Iris pigment epithelial cell (primary cell): Measurements from ENCODE around the gene DPPA2.
"Not testable (repeated sequence)": the region's sequence is repeated elsewhere in the genome, so short reads cannot be mapped to it uniquely, and the experiment has no call there.

Source experiments
- DNase-seq: peaks from one replicate; pipeline ENCODE4 v3.0.0-alpha.2; 2011; ENCODE audit warnings: low read depth

Gene DPPA2, protein sequence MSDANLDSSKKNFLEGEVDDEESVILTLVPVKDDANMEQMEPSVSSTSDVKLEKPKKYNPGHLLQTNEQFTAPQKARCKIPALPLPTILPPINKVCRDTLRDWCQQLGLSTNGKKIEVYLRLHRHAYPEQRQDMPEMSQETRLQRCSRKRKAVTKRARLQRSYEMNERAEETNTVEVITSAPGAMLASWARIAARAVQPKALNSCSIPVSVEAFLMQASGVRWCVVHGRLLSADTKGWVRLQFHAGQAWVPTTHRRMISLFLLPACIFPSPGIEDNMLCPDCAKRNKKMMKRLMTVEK

DNA sequence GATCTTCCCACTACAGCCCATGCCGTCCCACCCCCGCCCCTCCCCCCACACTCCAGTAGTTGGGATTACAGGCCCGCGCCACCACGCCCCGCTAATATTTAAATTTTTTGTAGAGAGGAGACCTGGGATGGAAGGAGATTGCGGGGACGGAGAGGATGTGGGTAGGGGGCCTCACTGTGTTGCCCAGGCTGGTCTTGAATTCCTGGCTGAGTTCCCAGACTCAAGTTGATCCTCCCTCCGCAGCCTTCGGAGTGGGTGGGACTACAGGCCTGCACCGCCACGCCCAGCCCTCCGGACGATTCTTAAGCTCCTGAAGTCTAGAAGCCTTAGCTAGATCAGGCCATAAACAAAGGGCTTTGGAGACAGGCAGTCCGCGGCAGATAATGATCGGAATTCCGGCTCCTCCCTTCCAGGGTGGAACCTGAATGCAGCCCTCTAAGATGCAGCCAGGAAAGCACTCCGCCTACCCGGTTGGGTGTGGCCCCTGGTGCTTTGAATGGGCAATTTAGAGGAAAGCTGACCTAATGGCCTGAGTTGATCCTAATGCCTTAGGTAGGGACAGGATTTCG lies at the start of gene DPPA2:
Gene DPPA2 (minus strand): TSS at position 356 of the 569 bp plus-strand sequence. CDS start 1,975 bp downstream, outside the sequence.
- DNase-seq: no peak

DNA sequence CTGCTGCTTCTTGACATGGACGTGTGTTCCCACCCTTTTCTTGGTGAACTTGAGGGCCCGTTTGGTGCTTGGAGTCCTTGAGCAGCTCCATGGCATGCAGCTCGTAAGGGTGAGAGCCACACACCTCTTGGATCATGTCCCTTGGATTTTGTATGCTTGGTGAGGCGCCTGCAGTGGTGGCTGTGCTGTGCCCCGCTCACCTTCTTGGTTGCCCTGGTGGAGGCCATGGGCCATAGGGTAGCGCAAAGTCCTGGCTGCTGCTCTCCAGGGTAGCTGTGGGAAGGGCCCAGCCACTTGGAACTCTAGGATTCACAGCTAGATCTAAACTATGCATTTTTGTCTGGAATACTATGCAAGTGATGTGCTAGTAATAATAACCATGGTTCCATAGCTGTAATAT lies 47.8 kb upstream of the DPPA2 start:
- DNase-seq: no peak

DNA sequence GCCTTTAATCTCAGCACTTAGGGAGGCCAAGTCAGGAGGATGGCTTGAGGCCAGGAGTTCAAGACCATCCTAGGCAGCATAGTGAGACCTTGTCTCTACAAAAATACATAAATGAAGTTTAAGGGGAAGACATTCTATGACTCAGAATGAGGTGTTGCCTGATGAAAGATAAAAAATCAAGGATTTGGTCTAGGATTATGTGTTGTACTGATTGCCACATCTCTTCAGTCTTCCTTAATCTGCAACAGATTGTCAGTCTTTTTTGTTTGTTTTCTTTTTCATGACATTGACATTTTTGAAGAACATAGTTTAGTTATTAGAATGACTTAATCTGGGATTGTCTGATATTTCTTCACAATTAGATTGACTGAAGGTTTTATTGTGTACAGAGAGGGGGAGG lies 47.3 kb upstream of the DPPA2 start:
- DNase-seq: peak; percentile 28

DNA sequence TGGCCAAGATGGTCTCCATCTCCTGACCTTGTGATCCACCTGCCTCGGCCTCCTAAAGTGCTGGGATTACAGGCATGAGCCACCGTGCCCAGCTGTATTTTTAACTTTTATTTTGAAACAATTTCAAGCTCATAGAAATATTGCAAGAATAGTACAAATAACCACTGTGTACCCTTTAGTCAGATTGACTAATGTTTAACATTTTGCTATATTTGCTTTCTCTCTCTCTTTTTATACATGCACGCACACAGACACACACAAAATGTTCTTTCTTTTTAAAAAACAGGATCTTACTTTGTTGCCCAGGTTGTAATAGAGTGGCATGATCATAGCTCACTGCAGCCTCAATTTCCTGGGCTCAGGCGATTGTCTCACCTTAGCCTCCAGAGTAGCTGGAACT lies 46.5 kb upstream of the DPPA2 start:
- DNase-seq: no peak

DNA sequence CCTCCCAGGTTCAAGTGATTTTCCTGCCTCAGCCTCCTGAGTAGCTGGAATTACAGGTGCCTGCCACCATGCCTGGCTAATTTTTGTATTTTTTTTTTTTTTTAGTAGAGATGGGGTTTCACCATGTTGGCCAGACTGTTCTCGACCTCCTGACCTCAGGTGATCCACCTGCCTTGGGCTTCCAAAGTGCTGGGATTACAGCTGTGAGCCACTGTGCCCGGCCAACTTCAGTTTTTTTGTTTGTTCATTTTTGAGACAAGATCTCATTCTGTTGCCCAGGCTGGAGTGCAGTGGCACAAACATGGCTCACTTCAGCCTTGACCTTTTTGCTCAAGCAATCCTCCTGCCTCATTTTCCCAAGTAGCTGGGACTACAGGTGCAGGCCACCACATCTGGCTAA lies 42.5 kb upstream of the DPPA2 start:
- not testable (repeated sequence) for DNase-seq

DNA sequence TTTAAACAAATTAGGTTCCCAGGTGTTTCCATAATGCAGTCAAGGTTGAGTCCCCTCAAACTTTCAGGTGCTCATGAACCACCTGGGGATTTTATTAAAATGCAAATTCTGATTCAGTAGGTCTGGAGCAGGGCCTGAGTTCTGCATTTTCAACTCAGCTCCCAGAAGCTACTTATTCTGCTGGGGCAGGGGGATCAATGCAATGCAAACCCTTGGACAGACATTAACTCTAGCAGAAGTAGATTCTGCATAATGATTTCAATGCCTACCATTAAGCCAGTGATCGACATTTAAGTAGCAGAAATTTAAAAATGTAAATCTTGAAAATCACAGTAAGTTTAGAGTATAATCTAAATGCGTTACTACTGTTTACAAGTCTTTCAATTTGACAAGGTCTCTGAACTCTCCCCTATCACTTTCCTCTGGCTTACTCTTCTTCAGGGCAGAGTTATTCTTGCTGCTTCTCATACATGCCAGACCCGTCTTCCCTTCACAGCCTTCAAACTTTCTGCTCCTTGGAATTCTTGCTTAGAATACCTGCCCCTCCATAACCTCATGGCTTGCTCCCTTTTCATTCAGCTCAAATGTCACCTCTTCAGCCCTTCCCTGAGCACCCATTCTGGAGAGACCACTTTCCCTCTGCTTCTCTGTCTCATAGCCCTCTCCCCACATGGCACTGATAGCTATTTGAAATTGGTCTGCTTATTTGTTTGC lies 40.3 kb upstream of the DPPA2 start:
- no peak for DNase-seq

DNA sequence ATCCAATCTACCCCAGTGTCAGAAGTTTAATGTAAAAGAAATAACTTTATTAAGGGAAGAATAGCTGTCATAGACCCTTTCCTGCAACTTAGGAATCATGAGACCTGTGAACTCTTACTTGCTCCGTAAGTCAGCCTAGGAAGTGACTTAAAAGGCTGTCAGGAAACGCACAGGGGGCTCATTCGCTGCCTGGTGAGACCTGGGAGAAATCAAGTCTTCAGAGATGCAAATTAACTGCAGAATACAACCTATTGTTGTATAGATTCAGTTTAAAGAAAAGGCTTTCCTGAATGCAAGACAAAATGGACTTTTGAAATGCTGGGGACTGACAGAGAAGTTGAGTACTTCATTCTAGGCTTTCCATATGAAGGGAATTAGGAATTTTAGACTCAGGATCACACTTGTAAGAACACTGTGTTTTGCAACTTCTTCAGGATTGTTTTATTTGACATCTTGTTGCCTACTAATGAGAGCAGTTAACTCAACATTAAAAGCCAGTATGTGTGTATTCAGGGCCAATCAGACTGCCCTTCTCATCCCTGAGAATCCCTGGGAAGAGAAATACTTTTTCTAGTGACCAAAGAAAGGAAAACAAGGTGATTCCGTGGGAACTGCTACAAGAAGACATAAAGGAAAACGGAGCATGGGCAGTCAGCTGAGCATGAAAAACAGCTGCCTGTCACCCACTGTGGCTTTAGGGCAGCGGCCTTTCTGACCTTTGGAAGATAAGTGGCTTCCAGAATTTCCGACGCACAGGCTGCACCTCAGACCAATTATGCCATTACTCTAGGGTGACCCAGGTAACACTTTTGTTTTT lies 39.5 kb upstream of the DPPA2 start:
- DNase-seq: no peak

DNA sequence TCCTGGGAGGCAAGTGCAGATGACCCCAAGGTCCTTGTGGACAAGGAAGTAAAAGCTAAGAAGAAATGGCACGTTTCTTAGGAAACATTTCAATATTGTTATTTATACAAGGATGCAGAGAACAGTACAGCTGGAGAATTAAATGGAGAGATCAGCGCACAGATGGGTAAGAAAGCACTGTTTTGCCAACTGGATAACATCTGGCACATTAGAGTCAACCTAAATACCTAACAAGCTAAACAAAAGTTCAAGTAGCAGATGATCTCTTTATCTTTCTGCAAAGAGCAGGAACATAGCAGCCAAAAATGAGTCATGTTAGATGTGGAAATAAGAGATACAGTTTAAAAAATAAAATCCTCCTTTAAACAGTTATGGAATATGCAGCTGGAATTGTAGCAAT lies 36.7 kb upstream of the DPPA2 start:
- peak; percentile 35 for DNase-seq

DNA sequence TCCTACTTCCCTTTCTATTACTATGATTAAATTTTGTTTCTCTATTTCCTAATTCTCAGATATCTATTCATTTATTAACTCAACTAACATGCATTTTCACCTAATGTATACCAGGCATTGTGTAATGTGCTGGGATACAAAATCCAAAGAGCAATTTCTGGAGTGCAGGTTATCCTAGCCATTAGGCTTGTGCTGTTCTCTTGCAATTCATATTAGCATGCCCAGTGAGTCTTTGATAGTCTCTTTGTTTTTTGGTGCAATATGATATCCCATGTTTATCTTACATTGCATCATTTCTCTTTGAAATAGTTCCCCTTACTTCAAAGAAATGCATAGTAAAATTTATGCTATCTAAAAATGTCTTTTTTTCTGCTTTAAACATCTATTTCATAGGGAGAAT lies 34.9 kb upstream of the DPPA2 start:
- DNase-seq: peak; percentile 15

DNA sequence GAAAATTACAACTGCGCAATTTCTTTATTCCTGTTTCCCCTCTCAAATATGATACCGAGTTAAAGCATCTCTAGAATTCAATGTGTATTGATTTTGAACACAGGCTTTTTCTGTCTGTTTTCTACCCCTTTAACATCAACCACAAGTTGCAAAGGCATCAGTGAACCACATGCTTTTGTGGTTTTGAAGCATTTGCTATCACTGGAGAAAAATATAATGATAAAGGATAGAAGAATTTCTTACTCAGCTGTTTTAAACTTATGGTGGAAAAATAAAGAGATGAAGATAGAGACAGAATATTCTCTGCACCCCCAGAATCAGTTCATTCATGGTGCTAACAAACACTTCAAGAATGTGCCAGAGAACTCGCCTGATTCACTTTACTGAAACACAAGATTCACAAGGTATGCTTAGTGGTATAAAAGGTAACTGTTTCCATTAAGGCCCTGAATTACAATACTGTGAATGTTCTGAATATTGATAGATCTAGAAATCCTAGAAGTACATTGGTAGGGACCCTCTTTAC lies 30.5 kb upstream of the DPPA2 start:
- peak; percentile 52 for DNase-seq

DNA sequence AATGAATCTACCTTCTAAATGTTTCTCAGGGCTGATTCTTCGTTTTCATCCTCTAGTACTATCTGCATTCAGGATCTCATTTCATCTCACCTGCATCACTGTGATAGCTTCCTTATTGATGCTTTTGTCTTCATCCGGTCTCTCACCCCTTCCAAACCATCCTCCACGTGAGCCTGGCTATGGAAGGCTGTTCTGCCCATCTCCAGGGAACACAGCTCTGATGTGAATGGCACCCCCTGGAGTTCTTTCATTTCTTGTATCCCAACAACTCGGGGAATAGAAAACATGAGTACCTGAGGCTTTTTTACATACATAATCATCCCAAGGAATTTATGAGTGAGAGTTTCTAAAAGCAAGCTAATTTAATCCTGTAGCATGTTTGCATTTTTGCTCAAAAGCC lies 29.8 kb upstream of the DPPA2 start:
- DNase-seq: no peak

DNA sequence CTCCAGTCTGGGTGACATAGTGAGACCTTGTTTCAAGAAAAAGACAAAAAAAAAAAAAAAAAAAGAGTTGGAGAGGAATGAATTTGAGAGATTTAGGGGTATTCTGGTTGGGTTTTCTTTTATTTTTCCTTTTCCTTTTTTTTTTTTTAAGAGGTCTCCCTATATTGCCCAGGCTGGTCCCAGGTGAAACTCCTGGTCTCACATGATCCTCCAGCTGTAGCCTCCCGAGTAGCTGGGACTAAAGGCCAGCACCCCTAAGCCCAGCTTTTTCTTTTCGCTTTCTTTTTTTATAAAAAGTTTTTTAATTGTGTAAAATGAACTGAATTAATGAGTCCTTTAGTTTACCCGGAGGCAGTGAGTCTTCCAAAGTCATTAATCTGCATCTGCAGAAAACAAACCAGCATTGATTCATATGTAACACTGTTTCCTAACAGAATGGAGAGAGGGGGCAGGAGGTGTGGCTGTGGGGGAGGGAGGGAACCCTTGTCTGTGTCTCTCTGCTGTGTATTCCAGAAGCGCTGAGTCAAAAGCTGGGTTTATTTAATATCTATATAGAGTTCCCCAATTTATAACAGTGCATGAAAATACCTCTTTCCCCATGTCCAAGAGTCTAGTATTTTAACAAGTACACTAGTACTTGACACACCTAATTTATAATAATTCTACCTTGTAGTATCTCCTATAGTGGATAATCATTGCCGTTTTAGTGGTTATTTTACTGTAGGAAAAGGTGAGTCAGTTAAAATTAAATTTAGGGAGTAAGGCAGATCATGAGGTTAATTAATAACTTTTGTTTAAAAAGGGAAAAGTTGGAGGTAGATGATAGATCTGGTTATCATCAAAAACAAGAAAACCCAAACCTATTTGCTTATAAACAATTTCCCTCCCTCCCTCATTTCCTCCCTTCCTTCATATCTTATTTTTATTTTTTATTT lies 23.7 kb upstream of the DPPA2 start:
- no peak for DNase-seq

DNA sequence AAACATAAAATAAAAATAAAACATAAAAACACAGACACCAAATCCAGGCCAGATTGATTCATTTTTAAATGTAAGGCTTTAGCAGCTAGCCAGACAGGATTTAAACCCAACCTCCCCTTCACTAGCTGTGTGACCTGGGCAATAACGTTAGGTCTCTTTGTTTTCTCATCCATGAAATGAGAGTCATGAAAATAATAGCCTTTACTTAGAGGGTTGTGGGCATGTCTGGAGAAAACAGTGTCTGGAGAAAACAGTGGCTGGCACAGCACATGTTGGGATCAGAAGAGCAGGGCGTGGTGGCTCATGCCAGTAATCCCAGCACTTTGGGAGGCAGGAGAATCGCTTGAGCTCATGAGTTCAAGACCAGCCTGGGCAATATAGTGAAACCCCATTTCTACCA lies 22.9 kb upstream of the DPPA2 start:
- no peak for DNase-seq

DNA sequence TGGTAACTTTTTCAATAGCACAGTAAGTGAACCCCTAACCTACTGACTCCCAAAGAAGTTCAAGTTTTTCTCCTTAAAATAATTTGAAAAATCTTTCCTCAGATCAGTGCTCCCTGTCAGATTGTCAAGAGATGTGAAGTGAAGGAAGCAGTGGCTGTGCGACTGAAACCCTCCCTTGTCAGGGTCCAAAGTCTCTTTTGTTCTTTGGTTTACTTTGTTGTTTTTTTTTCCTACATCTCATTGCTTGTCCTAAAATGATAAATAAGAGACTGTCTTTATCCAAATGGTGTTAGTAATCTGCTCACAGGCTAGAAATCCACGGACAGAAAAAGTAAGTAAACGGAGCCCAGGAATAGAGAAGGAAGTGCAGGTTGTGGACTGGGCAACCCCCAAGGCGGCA lies 22.0 kb upstream of the DPPA2 start:
- DNase-seq: no peak

DNA sequence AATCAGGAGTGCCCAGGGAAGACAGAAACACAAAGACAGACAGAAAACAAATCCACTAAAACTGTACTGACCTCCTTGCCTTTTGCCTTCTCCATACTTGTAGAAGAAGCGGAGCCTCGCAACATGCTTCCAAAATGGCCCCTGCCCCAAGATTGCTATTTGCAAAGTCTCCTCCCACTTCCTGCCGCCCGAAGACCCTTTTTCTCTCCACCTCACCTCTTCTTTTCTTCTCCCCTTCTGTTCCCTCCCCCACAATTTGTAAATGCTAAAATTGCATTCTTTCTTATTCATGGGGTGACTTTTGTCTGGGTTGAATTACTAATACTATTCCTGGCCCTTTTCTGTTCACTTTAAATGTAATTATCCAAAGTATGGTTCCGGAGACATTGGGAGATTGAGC lies 21.1 kb upstream of the DPPA2 start, which contains the start of gene DPPA4:
Gene DPPA4 (minus strand): TSS at position 154 of the 400 bp plus-strand sequence. CDS start 29 bp downstream, at position 125.
- DNase-seq: no peak

DNA sequence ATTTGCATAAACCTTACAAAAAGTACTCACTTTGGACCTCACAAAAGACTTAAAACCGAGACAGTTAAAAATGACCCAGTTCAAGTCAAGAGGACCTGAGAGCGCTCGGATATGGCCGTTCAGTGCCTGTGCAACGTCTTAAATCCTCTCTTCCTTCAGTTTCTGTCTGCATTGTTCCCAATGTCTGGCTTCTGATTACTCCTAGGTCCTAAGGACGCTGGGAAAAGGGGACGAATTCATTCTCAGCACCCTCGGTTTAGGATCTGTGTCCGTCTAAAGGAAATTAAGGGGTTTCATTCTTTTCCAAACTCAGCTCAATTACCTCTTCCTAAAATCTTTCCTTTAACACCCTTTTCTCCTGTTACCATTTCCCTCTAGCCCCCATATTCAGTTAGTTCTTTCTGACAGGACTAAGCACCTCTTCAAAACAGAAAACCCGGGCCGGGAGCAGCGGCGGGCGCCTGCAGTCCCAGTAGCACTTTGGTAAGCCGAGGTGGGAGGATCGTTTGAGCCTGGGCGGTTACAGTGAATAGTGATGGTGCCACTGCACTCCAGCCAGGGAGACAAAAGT lies 20.1 kb upstream of the DPPA2 start:
- DNase-seq: peak; percentile 24

DNA sequence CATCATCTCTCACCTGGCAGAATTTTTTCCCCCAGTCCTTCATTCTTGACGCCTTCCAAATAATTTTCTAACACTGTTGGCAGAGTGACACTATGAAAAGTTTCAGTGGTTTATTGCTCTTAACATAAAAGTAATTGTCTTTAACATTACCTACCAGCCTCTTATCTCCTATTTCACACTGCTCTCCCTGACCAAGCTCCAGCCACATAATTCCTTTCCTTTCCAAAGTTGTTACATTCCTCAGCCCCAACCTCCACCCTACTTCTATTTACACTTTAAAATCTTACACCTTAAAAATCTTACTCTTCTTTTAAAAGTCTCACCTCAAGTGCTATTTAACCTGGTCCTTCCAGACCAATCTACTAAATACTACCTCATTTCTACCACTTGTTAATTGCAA lies 18.3 kb upstream of the DPPA2 start:
- no peak for DNase-seq

DNA sequence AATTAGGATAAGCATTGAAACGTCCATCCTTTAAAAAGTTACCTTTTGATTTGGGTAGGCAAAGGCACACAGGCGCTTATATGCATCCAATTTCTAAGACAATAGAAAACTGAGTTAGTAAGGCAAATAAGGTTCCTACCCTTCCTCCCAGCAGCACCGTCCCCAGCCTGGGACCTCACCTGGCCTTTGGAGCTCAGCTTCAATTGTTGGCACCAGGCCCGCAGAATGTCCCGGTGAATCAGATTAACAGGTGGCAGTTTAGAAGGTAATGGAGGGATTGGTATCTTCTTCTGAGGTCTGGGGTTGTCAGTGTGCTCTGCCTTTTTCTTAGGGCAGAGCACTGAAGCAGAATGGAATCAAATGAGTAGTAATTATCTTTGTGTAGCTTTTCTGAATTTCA lies 15.4 kb upstream of the DPPA2 start:
- no peak for DNase-seq

DNA sequence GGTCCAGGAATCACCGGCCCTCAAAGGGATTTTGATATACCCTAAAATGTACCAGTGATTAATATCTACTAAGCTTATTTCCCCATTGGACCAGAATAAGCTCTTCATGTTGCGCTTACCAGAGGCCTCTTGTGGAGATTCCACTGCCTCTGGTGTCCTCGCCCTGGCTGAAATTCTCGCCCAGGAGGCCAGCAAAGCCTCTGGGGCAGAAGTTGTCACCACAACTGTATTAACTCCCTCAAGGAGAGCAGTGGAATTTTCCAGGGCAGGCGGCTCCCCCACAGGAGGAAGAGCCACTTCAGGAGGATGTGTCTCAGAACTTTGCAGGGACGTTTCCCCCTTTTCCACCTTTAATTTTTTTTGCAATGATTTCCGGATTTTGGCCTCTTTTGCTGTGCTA lies 14.1 kb upstream of the DPPA2 start:
- no peak for DNase-seq

DNA sequence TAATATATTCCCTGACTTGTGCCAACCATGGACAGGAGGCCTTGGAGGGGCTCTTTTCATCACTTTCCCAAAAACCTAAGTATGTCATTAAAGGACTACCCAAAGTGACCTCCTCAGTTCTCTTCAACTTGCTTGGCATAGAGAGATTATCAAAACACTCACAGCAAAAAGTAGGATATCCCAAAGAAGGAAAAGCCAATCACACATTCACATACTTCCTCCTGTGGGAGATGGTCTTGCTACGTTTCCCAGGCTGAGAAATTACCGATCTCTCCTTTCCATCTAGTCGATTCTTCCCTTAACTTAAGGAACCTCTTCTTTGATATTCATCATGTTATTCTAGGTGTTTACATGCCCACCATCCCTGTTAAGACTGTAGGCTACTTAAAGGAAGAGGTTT lies 11.9 kb upstream of the DPPA2 start:
- no peak for DNase-seq

DNA sequence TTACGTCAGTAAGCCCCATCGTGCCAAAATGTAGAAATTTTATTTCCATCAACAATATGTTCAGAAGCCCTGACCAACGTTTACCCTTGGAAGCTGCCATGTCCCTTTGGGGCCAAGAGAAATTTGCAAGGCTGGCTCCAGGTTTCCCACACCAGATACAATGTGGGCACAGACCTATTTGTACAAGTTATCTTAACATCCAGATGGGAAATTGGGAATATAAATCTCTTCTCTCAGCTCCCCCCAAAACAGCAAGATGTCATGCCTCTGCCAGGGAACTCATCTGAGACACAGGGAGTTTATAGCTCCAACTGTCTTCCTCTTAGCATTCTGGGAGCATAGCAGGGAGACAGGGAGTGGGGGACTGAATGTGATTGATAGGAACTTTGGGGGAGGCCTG lies 9.3 kb upstream of the DPPA2 start:
- no peak for DNase-seq
